Sigmoid colon (tissue), 7 donors: ENCODE results near the gene DUSP9. TPM values are rescaled to one million over a fixed set of nuclear protein-coding genes. Genes with fewer than 3 reads are reported as not detected.

Source experiments
- DNase-seq: peaks from one replicate; pipeline ENCODE4 v3.0.0-alpha.2; 2019
- H3K27ac ChIP-seq, 4 donors: fragments of 200-600 bp; sonication (generic); one replicate each; pipeline ENCODE4 v1.5.1; 2016 to 2019; ENCODE audit warnings: mild to moderate bottlenecking in 1 of 4
- H3K27me3 ChIP-seq, 3 donors: fragments of 200-600 bp; sonication (generic); one replicate each; pipeline ENCODE4 v1.5.1; 2019; ENCODE audit warnings: mild to moderate bottlenecking in 1 of 3
- H3K36me3 ChIP-seq, 4 donors: fragments of 200-600 bp; sonication (generic); one replicate each; pipeline ENCODE4 v1.5.1; 2016 to 2019
- H3K4me1 ChIP-seq, 4 donors: fragments of 200-600 bp; sonication (generic); one replicate each; pipeline ENCODE4 v1.5.1; 2017 to 2019
- H3K4me3 ChIP-seq, 4 donors: fragments of 200-600 bp; sonication (generic); one replicate each; pipeline ENCODE4 v1.5.1; 2017 to 2019; ENCODE audit warnings: mild to moderate bottlenecking in 2 of 4, moderate library complexity in 1 of 4
- H3K9me3 ChIP-seq, 4 donors: fragments of 200-600 bp in 3 of 4; sonication (generic) in 3 of 4; one replicate each; pipeline versions ENCODE4 v1.5.1 to v1.6.1; 2013 to 2019
- EP300 ChIP-seq, 4 donors: sonication (generic); formaldehyde crosslinking; IDR thresholded peaks; one replicate each; pipeline ENCODE4 v1.6.1; 2017; ENCODE audit warnings: antibody characterized with exemption in 4 of 4
- POLR2A ChIP-seq, 2 donors: fragments of 450-650 bp; IDR thresholded peaks; one replicate each; pipeline ENCODE4 v1.6.1; 2016; ENCODE audit warnings: antibody characterized with exemption in 2 of 2, mild to moderate bottlenecking in 2 of 2, moderate library complexity in 2 of 2
- POLR2AphosphoS5 ChIP-seq, 4 donors: sonication (generic); formaldehyde crosslinking; IDR thresholded peaks; one replicate each; pipeline ENCODE4 v1.6.1; 2017; ENCODE audit warnings: antibody characterized with exemption in 4 of 4
- WGBS, 2 donors: extraction: QIAGEN DNeasy Blood & Tissue Kit; methylation state at CpG; one replicate each; pipeline ENCODE4 v1.1.7; 2013; 5-methylcytosine and 5-hydroxymethylcytosine counted together
- intact Hi-C: fragments of 100-400 bp; cut with DNase I; formaldehyde crosslinking; loops from one replicate; pipeline ENCODE4 v1.15.1; 2023
- polyA plus RNA-seq, 3 donors: library from polyadenylated mRNA; stranded (reverse); fragments of 200-250 nt; gene quantifications; one replicate each; pipeline ENCODE4 v1.2.3, GENCODE V29; 2013
- total RNA-seq, 4 donors: library from RNA; depleted of rRNA; stranded (reverse); fragments of >200 nt; gene quantifications; one replicate each; pipeline ENCODE4 v1.1.0, GENCODE V29; 2016
- TF ChIP-seq, protein P1 (sequence below), 4 experiments: fragments of 450-650 bp in 3 of 4; fragments of 200-600 bp in 1 of 4; IDR thresholded peaks; one replicate each; pipeline ENCODE4 v1.5.1; 2016 to 2019; ENCODE audit warnings: antibody characterized with exemption in 4 of 4, mild to moderate bottlenecking in 3 of 4, moderate library complexity in 2 of 4
- donor health status: healthy with polysubstance abuse.
- donor health status: Bipolar disorder and iron deficiency.
- donor health status: healthy.

Gene DUSP9
- total and polyA plus RNA-seq, 7 donors = 0.06 TPM; not detected in 6

DNA sequence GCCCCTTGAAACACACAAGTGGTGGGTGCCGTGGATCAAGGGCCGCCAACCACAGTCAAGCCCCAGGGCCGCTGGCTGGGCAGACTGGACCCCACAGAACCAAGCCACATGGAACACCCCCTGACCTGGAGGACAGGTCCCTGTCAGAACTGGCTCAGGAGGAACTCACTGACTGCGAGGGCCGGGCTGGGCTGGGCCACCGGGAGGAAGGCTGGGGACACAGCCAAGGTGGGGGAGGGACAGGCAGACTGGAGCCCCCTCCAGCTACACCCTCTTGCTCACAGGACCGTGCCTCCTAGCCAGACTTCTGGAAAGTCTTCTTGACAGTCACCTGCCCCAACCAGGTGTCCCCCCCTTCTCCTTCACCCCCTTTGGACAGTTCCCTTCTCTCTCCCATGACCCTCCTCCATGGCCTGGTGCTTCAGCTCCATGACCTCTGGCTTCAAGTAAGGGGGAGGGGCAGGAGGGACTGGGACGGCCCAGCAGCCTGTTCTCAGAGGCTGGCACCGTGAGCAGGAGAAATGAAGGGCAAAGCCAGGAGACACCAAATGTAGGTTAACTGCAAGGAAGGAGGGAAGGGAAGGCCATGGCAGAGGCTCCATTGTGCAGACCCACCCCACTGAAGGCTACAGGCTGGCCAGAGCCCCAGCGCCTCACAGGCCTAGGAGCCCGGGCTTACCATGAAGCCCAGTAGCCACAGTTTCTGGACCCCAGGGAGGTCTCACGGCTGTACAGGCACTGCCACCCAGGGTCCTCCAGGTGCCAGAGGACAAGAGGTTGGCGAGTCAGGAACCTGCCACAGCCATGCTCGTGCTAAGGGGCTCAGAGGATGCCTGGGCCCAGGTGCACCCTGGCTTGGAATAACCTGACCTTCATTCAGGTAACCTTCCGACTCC lies 22.6 kb upstream of the DUSP9 start:
- no peaks in the 10 kb centered on the region for H3K9me3 ChIP-seq
- H3K36me3 ChIP-seq = no peaks in the 10 kb centered on the region
- intact Hi-C loops = no loop called here
- no peaks in the 10 kb centered on the region for H3K4me1 ChIP-seq
- no peak overlapping the region for H3K4me3 ChIP-seq
- TF ChIP-seq POLR2A (IDR thresholded peaks at IDR 0.05) (no peak), EP300 (IDR thresholded peaks at IDR 0.05) (no peak), POLR2AphosphoS5 (IDR thresholded peaks at IDR 0.05) (no peak)
- TF ChIP-seq, protein P1, sequence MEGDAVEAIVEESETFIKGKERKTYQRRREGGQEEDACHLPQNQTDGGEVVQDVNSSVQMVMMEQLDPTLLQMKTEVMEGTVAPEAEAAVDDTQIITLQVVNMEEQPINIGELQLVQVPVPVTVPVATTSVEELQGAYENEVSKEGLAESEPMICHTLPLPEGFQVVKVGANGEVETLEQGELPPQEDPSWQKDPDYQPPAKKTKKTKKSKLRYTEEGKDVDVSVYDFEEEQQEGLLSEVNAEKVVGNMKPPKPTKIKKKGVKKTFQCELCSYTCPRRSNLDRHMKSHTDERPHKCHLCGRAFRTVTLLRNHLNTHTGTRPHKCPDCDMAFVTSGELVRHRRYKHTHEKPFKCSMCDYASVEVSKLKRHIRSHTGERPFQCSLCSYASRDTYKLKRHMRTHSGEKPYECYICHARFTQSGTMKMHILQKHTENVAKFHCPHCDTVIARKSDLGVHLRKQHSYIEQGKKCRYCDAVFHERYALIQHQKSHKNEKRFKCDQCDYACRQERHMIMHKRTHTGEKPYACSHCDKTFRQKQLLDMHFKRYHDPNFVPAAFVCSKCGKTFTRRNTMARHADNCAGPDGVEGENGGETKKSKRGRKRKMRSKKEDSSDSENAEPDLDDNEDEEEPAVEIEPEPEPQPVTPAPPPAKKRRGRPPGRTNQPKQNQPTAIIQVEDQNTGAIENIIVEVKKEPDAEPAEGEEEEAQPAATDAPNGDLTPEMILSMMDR (IDR thresholded peaks at IDR 0.05) = no peak
- peak; percentile 52 for DNase-seq
- WGBS, 2 donors = 75 to 85% methylated on average over 15 of the region's 15 CpGs
- peaks cover 0 to 3% (median 0%) of the 10 kb centered on the region in 3 donors for H3K27me3 ChIP-seq
- no peak overlapping the region for H3K27ac ChIP-seq

DNA sequence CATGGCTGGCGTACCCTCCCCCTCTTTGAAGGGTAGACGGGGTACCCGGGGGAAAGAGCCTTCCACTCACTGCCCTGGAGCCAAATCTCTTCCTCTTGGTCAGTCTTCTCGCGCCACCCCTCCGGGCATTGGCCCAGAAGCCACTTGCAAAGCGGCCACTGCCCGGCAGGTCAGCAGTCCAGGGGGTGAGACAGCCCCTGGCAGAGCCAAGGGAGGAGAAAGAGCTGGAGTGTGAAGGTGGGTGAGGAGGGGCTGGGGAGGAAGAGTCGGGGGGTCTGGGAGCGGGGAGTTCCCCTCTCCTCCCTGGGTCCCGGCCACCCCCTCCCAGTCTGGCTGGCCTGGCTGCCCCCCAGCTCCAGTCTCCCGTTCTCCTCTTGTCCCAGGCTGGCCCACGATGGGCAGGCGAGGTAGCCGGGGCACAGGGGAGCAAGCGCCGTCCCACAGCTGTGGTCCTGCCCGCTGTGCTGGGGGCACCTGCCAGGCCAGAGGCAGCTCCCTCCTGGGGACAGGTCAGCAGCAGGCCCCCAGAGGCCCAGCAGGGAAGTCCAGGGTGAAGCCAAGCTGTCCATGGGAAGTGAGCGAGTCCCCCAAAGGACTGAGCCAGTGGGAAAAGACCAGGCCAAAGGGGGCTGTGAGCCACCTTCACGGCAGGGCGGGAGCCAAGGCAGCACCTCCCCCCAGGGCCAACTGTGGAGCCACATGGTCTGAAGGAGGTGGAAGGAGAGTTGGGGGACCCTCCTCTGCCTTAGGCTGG lies 21.6 kb upstream of the DUSP9 start:
- Histone ChIP-seq H3K27ac (no peak overlapping the region), H3K4me1 (no peaks in the 10 kb centered on the region), H3K36me3 (no peaks in the 10 kb centered on the region), H3K27me3 (peaks cover 0 to 3% (median 0%) of the 10 kb centered on the region in 3 donors), H3K9me3 (no peaks in the 10 kb centered on the region), H3K4me3 (no peak overlapping the region)
- no peak for TF ChIP-seq POLR2A (IDR thresholded peaks at IDR 0.05)
- TF ChIP-seq, protein P1 (IDR thresholded peaks at IDR 0.05) = no peak
- no peak for TF ChIP-seq EP300 (IDR thresholded peaks at IDR 0.05)
- TF ChIP-seq POLR2AphosphoS5 (IDR thresholded peaks at IDR 0.05) = no peak
- DNase-seq = peak; percentile 56
- intact Hi-C loops = no loop called here
- 87 to 93% methylated on average over 19 to 21 of the region's 21 CpGs for WGBS, 2 donors

DNA sequence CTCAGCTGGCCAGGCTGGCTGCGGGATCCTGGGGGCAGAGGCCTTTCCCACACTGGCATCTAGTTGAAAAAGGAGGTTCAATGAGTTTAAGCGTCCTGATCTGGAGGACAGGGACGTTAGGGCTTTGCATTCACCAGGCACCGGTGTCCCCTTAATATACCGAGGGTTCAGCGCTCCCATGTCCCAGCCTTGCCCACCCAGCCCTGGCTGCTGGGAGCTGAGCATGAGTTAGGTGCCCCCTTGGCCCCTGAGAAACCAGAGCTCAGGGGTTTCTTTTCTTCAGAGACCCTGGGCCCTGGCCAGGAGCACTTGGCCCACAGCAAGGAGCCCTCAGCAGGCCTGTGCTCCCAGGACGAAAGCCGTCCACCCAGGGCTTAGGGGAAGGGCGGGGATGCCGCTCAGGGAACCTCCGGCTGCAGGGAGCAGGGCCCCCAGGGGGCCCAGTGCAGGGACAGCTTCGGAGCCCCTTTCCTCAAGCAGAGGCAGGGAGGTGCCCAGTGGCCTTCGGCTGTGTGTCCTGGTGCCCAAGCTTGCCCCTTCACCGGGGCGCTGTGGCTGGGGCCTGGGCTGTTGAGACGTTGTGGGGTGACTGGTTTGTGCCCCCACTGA lies 20.9 kb upstream of the DUSP9 start:
- Histone ChIP-seq H3K4me1 (no peaks in the 10 kb centered on the region), H3K36me3 (no peaks in the 10 kb centered on the region), H3K9me3 (no peaks in the 10 kb centered on the region), H3K4me3 (no peak overlapping the region), H3K27me3 (peaks cover 0 to 3% (median 0%) of the 10 kb centered on the region in 3 donors), H3K27ac (no peak overlapping the region)
- intact Hi-C loops = no loop called here
- peak; percentile 58 for DNase-seq
- 84 to 85% methylated on average over 16 of the region's 16 CpGs for WGBS, 2 donors
- no peak for TF ChIP-seq POLR2AphosphoS5 (IDR thresholded peaks at IDR 0.05)
- no peak for TF ChIP-seq EP300 (IDR thresholded peaks at IDR 0.05)
- TF ChIP-seq, protein P1 (IDR thresholded peaks at IDR 0.05) = no peak
- TF ChIP-seq POLR2A (IDR thresholded peaks at IDR 0.05) = no peak

DNA sequence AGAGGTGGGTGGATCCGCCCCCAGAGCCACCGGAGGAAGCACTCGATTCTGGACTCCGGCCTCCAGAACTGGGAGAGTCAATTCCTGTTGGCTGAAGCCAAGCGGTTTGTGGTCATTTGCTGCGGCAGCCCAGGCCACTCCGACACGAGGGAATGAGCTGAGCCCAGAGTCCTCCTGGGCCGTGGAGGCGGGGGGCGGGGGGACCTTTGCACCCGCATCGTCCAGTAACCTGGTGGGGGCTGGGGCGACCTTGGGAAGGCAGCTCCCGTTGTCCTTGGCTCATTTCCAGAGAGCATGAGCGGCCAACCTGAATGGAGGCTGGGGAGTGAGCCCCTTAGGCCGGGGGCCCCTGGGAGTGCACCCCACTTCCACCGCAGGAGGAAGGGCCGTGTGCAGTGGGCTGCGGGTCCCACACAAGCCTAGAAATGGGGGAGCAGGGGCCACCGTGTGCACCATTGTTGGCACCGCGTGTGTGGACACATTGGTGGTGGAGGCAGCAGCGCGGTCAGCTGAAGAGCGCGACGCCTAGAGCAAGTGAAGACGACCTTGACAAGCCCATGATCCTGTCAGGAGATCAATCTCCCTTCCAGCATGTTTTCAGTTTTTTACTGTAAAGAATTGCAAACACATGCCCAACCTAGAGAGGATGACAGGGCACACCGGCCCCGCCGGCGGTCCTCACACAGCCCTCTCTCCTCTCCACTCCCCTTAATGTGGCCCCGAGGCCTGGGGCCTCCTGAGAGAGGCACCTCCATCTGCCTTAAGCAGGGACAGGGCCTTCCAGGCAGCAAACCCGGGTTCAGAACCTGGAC lies 19.9 kb upstream of the DUSP9 start:
- intact Hi-C loops = no loop called here
- 53 to 82% methylated on average over 35 of the region's 35 CpGs for WGBS, 2 donors
- no peak overlapping the region for H3K4me3 ChIP-seq
- no peak overlapping the region for H3K27ac ChIP-seq
- TF ChIP-seq EP300 (IDR thresholded peaks at IDR 0.05) = no peak
- no peak for TF ChIP-seq POLR2AphosphoS5 (IDR thresholded peaks at IDR 0.05)
- TF ChIP-seq POLR2A (IDR thresholded peaks at IDR 0.05) = no peak
- TF ChIP-seq, protein P1 (IDR thresholded peaks at IDR 0.05) = no peak
- DNase-seq = no peak
- H3K36me3 ChIP-seq = no peaks in the 10 kb centered on the region
- H3K9me3 ChIP-seq = no peaks in the 10 kb centered on the region
- H3K27me3 ChIP-seq = peaks cover 0 to 3% (median 0%) of the 10 kb centered on the region in 3 donors
- H3K4me1 ChIP-seq = no peaks in the 10 kb centered on the region
